Stimulated activated CD8-positive, alpha-beta memory T cell treated with anti-CD3 and anti-CD28 coated beads, Interleukin-7, amount 100 ng/mL, for 48 hours (primary cell): ENCODE results near the gene UMAD1.

Source experiments
- DNase-seq, 2 donors: peaks; one replicate each; pipeline ENCODE4 v3.0.0-alpha.2; 2020; ENCODE audit warnings: low read depth in 1 of 2; ENCODE audit errors: extremely low read depth in 1 of 2

Gene UMAD1

GRCh38 chr7:7640221-7641128 lies at the start of gene UMAD1:
UMAD1 (plus strand) TSS chr7:7640752; CDS start chr7:7673372, 32,620 bp downstream.
- peak; percentile 92 to 98 for DNase-seq

- no peak for DNase-seq
These were observed 45.1 kb upstream of the UMAD1 start for GRCh38 chr7:7595451-7595850.

- no peak for DNase-seq
These were observed 44.4 kb upstream of the UMAD1 start for GRCh38 chr7:7596176-7596575.

DNA sequence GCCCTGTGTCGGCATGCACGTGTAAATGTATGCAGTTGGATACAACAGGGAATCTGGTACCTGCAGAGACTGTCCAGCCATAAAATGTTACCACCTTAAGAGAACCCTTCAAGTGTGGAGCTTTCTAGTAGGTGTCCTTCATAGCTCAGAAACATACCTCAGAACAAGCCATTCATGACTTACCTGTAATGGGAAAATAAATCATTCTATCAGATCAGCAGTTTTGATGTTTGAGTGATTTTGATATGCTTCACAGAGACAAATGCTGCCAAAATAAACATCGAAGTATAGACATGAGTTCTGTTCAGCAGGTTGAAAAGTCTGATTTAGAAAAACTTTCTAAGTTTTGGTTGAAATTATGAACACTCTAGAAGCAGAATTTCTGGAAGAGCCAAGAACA lies 33.5 kb upstream of the UMAD1 start:
- DNase-seq = no peak

- no peak for DNase-seq
These were observed 31.2 kb upstream of the UMAD1 start for GRCh38 chr7:7609330-7609729.

DNA sequence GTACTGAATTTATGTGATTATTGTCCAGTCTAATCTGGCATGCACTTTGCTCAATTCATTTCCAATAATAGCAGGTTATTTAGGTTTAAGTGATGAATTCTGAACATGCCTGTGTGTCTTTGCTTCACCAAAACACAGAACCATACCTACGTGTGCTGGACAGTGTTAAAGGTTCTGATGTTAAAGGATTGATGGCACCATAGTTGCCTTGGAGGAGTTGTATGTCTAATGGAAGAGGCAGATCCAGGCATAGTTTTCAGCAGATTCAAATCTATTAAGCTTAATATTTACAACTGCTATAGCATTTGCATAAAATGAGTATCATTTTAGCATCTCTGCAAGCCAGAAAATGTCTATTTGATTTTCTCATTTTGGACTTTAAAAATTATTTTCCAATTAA lies 28.0 kb upstream of the UMAD1 start:
- no peak for DNase-seq

DNA sequence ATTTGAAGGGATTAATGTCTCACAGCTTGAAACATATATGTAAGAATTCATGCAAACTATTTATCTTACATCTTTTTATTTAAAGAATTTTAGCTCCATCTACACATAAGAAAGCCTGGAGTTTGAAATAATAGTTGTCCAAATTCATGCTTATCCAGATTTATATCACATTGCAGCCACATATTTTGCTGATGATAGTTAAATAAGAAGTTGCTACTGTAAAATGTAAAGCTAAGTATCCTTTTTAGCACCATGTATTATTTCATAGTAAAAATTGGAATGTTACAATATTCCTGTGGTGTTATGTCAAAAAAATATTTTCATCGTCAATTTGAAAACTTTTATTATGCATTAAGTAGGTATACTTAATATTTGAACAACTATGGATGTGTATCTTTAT lies 27.3 kb upstream of the UMAD1 start:
- no peak for DNase-seq

DNA sequence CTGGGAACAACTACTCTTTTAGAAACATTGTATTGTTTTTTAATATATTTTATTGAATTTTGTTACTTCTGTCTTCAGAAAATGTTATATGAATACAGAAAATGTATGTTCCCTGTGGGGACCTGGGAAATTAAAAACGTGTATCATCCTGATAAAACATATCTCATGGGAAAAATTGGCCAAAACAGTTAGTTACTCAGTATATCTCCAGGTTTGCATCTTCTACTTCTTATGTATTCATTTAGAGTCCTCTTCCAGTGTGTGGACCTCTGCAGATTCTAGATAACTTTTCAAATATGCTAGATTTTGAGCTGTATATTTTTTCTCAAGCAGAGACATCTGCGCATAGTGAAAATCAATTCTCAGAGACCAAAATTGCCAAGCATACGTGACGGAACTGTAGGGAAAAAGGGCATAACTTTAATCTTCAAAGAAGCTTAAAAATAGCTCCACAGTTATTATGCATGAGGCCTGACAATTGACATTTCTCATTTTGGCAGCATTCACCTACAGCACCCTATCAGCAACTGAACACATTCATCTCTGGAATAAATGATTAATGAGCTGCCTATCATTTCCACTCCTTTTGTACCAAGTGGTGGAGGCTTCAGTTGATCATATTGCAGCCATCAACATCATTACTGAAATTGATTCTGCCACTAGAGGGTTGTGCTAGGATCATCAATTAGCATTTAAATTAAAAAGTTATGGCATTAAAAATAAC lies 26.4 kb upstream of the UMAD1 start:
- DNase-seq = no peak

DNA sequence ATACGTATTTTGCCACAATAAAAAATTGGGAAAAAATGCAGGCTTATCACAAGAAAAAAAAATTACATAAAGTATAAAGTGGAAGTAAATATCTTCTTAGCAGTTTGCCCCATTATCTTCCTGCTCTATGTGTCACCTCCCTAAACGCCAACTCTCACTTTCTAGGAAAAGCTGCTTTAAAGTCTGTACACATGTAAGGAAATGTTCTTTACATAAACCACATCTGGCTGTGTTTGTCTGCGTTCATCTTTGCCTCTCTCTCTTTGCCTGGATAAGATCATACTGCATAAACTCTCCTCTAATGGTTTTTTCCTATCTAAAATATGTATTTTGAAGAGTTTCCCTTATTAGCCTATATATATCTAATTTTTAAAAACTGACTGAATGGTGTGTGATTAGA lies 23.0 kb upstream of the UMAD1 start:
- no peak for DNase-seq

- DNase-seq = no peak
These were observed 22.1 kb upstream of the UMAD1 start for GRCh38 chr7:7618410-7618809.

GRCh38 chr7:7620236-7620635 lies 20.3 kb upstream of the UMAD1 start:
- DNase-seq = no peak

- no peak for DNase-seq
These were observed 19.8 kb upstream of the UMAD1 start for GRCh38 chr7:7620644-7621210.

DNA sequence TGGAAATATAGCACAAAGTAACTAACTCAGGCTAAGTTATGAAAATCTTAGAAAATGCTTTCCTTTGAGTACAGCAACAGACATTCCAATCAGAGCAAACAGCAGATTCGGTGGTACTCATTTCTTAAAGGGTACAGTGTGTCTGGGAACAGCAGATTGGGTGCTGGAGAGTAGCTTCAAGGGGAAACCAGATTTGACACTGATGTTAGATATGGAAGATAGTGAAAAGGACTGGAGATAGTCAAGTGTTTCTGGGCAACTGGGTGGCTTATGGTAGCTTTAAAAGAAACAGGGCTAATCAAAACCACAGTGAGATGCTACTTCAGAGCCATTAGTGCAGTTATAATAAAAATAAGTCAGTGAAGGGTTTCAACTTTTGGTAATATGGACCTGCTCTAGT lies 12.1 kb upstream of the UMAD1 start:
- DNase-seq = no peak

DNA sequence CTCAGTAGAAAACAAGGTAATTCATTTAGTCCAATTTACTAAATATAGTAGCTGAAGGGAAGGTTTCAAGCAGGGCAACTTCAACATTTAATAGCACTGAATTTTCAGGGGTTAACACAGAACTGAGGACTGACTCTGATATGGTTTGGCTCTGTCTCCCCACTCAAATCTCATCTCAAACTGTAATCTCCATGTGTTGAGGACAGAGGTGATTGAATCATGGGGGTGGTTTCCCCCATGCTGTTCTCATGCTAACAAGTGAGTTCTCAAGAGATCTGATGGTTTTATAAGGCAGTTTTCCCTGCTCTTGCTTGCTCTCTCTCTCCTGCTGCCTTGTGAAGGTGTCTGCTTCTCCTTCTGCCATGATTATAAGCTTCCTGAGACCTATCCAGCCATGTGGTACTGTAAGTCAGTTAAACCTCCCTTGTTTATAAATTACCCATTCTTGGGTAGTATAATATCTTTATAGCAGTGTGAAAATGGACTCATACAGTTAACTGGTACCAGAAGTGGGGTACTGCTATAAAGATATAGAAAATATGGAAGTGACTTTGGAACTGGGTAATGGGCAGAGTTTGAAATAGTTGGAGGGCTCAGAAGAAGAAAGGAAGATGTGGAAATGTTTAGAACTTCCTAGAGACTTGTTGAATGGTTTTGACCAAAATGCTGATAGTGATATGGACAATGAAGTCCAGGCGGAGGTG lies 9.8 kb upstream of the UMAD1 start:
- no peak for DNase-seq

DNA sequence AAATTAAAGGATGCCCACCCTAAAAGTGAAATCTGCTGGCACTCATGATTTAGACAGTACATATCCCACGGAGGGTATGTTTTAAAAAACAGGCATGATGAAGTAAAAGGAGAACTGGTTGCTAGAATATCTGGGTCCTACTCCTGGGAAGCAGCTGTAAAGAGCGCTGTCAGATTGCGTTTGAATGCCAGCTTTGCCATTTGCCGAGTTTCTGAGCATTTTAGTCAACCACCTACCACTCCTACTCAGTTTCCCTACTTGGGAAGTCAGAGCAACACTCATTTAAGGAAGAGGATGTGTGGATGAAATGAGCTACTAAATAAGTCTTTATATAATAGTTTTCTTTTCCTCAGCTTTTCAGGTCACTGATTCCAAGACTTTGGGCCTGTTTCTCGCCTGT lies 1.1 kb upstream of the UMAD1 start:
- no peak for DNase-seq

DNA sequence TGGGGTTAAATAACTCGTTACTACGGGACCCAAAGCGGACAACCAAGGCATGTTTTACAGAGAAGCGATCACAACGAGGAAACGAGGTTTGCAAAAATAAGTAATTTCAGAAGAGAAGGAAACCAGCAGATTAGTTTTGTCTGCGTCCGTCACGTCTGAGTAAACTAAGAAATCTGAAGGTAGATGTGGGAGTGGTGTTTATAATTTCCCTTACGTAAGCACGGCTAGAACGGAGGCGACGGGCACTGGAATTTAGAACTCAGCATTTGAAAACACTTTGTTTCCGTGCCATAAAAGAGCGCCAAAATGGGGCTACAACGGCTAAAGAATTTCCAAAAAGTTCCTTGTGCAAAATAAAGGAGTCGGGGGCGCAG lies 718 bp upstream of the UMAD1 start:
- peak in 1 of 2 donors; percentile 14 for DNase-seq

- no peak for DNase-seq
These were observed 644 bp downstream of the UMAD1 start for GRCh38 chr7:7641129-7641663.

GRCh38 chr7:7642081-7642480 lies 1.5 kb downstream of the UMAD1 start:
- no peak for DNase-seq

GRCh38 chr7:7647495-7648036 lies 7.0 kb downstream of the UMAD1 start:
- no peak for DNase-seq

- DNase-seq = no peak
These were observed 10.2 kb downstream of the UMAD1 start for GRCh38 chr7:7650682-7651206.
